Neutrophil (primary cell): ENCODE data around the gene CDKN2A.

Source experiments
- H3K27ac ChIP-seq: fragments of 200-600 bp; sonication (generic); 2 replicates; pipeline ENCODE4 v1.5.1; 2016; ENCODE audit warnings: mild to moderate bottlenecking, moderate library complexity
- H3K27me3 ChIP-seq: fragments of 200-600 bp; sonication (generic); 2 replicates; pipeline ENCODE4 v1.6.0; 2016; ENCODE audit warnings: mild to moderate bottlenecking
- H3K36me3 ChIP-seq: fragments of 200-600 bp; sonication (generic); 2 replicates; pipeline ENCODE4 v1.5.1; 2017
- H3K4me1 ChIP-seq, 2 experiments: fragments of 200-600 bp in 1 of 2; sonication (generic) in 1 of 2; 1 replicate in 1 of 2; 2 replicates in 1 of 2; pipeline versions ENCODE4 v1.5.1 to v1.6.1; 2013 to 2016; ENCODE audit warnings: low read depth in 1 of 2, low read length in 1 of 2, mild to moderate bottlenecking in 1 of 2, moderate library complexity in 1 of 2; ENCODE audit not compliant: control insufficient read depth in 1 of 2, insufficient read depth in 1 of 2
- H3K4me3 ChIP-seq, 2 experiments: fragments of 200-600 bp in 1 of 2; sonication (generic) in 1 of 2; 1 replicate in 1 of 2; 2 replicates in 1 of 2; pipeline ENCODE4 v1.5.1; 2013 to 2016; ENCODE audit warnings: low read depth in 1 of 2, low read length in 1 of 2, mild to moderate bottlenecking in 1 of 2, moderate library complexity in 1 of 2
- H3K9me3 ChIP-seq: fragments of 200-600 bp; sonication (generic); 2 replicates; pipeline ENCODE4 v1.5.1; 2016
- TF ChIP-seq, protein P1 (sequence below): fragments of 200-600 bp; sonication (generic); IDR thresholded peaks from 2 replicates; pipeline ENCODE4 v1.5.1; 2016; ENCODE audit warnings: antibody characterized with exemption

Gene CDKN2A

GRCh38 chr9:21993007-21993406 lies 1.2 kb downstream of the CDKN2A start:
- TF ChIP-seq, protein P1, sequence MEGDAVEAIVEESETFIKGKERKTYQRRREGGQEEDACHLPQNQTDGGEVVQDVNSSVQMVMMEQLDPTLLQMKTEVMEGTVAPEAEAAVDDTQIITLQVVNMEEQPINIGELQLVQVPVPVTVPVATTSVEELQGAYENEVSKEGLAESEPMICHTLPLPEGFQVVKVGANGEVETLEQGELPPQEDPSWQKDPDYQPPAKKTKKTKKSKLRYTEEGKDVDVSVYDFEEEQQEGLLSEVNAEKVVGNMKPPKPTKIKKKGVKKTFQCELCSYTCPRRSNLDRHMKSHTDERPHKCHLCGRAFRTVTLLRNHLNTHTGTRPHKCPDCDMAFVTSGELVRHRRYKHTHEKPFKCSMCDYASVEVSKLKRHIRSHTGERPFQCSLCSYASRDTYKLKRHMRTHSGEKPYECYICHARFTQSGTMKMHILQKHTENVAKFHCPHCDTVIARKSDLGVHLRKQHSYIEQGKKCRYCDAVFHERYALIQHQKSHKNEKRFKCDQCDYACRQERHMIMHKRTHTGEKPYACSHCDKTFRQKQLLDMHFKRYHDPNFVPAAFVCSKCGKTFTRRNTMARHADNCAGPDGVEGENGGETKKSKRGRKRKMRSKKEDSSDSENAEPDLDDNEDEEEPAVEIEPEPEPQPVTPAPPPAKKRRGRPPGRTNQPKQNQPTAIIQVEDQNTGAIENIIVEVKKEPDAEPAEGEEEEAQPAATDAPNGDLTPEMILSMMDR, result no peak
- Histone ChIP-seq H3K9me3 (no peaks in the 10 kb centered on the region), H3K27me3 (peaks cover 95% of the 10 kb centered on the region), H3K4me3 (no peak overlapping the region), H3K4me1 (peaks cover 22 to 30% of the 10 kb centered on the region in 2 experiments), H3K27ac (no peak overlapping the region), H3K36me3 (no peaks in the 10 kb centered on the region)

DNA sequence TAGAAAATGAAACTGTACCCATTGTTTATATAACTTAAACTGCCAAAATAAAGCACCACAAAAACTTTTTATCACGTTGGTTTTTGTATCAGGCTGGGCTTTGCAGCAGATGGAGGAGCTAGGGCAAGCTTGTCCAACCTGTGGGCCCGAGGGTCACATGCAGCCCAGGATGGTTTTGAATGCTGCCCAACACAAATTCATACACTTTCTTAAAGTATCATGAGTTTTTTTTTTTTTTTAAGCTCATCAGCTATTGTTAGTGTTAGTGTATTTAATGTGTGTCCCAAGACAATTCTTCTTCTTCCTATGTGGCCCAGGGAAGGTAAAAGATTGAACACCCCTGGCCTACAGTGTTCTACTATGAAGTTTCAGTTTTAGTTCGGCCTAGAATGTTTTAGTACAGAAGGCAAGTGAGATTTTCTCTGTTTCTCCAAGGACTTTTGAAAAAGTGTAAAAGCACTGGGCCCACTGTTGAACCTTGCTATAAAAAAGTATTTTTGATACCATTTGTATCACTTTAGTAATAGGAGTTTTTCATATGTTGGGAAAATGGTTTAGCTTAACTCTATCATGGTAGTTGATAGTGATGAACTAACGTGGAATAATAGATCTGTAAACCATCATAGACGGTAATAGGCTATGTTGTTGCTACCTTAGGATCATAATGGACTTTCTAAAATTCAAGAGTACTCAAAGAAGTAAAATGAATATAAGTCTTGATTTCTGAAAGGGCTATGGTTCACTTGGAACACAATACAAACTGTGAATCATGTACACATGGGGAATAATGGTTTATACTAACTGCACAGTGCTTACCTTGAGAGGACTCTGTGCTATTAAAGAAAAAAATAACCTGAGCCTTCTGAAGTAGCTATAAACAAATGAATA lies 2.9 kb downstream of the CDKN2A start:
- H3K4me1 ChIP-seq, result peaks cover 22 to 30% of the 10 kb centered on the region in 2 experiments
- no peak overlapping the region for H3K4me3 ChIP-seq
- no peaks in the 10 kb centered on the region for H3K36me3 ChIP-seq
- H3K9me3 ChIP-seq, result no peaks in the 10 kb centered on the region
- no peak overlapping the region for H3K27ac ChIP-seq
- TF ChIP-seq, protein P1, result no peak
- peaks cover 95% of the 10 kb centered on the region for H3K27me3 ChIP-seq

DNA sequence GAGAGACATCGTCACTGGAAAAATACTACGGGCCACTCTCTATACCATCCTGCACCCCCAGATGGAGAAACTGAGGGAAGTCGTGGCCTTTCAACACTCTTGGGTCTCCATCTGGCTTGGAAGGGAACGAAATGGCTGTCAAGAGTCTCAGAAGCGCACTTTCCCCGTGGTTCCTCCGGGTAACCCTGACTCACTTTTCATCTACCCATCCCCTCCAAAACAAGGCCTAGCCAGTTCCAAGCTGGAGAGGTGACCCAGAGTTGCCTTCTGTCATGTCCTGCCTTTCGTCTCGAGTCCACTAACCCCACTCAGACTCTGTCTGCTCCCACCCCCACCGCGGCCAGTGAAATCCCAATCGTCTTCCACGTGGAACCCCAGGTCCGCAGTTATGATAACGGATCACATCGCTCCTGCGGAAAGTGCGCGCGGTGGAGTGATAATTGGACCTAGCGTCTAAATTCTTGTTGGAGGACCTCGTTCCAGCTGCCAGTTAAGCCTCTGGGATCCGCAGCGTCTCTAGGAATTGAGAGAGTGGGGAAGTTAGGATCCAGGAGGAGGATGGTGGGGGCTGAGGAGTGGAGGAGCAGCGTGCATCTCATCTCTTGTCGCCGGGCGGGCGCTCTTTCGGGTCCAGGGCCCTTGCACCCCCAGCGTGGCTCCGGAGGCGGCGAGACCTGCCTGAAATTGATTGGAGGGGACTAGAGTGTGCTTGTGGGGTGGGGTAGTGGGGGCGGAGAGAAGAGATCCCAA lies 4.6 kb downstream of the CDKN2A start:
- no peaks in the 10 kb centered on the region for H3K9me3 ChIP-seq
- H3K4me3 ChIP-seq, result no peak overlapping the region
- H3K27ac ChIP-seq, result no peak overlapping the region
- H3K4me1 ChIP-seq, result peaks cover 9 to 19% of the 10 kb centered on the region in 2 experiments
- H3K27me3 ChIP-seq, result peaks cover 100% of the 10 kb centered on the region
- TF ChIP-seq, protein P1, result no peak
- H3K36me3 ChIP-seq, result no peaks in the 10 kb centered on the region

DNA sequence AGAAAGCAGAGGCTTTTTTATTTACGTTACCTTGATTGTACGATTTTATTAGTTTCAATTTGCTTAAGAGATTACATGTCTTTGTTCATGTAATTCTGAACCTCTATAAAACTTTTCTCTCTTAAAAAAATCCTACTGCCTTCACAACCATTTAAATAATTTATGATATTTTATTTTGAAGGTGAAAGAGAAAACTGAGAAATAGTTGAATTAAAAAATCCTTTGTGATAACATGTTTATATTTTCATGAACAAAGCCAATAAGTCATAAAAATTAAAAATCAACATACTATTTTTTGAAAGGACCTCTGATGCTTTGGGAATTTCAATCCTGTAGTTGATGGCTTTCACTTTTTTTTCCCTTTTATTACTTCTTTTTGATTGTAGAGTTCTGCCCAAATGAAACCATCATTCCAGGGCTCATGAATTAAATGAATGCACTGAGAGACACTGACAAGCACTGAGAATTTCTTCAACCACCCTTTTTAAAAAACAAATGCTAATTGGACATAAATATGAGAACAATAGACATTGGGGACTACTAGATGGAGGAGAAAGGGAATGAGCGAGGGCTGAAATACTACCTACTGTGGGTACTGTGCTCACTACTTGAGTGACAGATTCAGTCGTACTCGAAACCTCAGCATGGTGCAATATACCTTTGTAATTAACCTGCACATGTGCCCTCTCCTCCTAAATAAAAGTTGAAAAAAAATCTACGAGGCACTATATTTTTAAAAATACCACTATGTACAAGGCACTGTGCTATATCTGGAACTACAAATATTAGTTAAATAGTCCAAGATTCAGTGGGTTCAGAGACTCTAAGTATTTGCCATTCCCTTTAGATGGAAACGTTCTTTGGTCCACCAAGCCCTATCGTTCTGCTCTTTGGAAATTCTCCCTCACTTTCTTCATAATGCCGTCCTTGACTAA lies 5.9 kb downstream of the CDKN2A start:
- TF ChIP-seq, protein P1, result no peak
- peaks cover 100% of the 10 kb centered on the region for H3K27me3 ChIP-seq

More for the DNA sequence above, 5.9 kb downstream of the CDKN2A start:
- no peaks in the 10 kb centered on the region for H3K36me3 ChIP-seq
- H3K27ac ChIP-seq, result no peak overlapping the region
- H3K9me3 ChIP-seq, result no peaks in the 10 kb centered on the region
- H3K4me3 ChIP-seq, result no peak overlapping the region
- peaks cover 0 to 11% of the 10 kb centered on the region in 2 experiments for H3K4me1 ChIP-seq
